NCI-H748 treated with DMSO at 0.1 percent for 48 hours (cell line): ENCODE measurements around the gene ZNF831.

Experiments used
- DNase-seq: peaks from one replicate; lab custom pipeline; 2025; lab: John Stamatoyannopoulos, UW

Gene ZNF831

GRCh38 chr20:59179988-59180387 lies 16.4 kb downstream of the ZNF831 start:
- no peak for DNase-seq

- no peak for DNase-seq
These were observed 18.3 kb downstream of the ZNF831 start for GRCh38 chr20:59181936-59182335.

- DNase-seq: no peak
These were observed 18.9 kb downstream of the ZNF831 start for GRCh38 chr20:59182401-59183044.

GRCh38 chr20:59183751-59184150 lies 20.1 kb downstream of the ZNF831 start:
- no peak for DNase-seq

- no peak for DNase-seq
These were observed 21.3 kb downstream of the ZNF831 start for GRCh38 chr20:59184880-59185447.

- no peak for DNase-seq
These were observed 22.2 kb downstream of the ZNF831 start for GRCh38 chr20:59185809-59186208.

- DNase-seq: no peak
These were observed 26.8 kb downstream of the ZNF831 start for GRCh38 chr20:59190466-59190865.

GRCh38 chr20:59191036-59191755 lies 27.6 kb downstream of the ZNF831 start:
- DNase-seq: no peak

GRCh38 chr20:59191756-59192532 lies 28.3 kb downstream of the ZNF831 start:
- no peak for DNase-seq

- DNase-seq: no peak
These were observed 28.9 kb downstream of the ZNF831 start for GRCh38 chr20:59192533-59192896.

- DNase-seq: no peak
These were observed 29.7 kb downstream of the ZNF831 start for GRCh38 chr20:59193325-59193724.

- no peak for DNase-seq
These were observed 30.7 kb downstream of the ZNF831 start for GRCh38 chr20:59194023-59194935.

GRCh38 chr20:59195316-59195993 lies 31.8 kb downstream of the ZNF831 start:
- DNase-seq: no peak

- no peak for DNase-seq
These were observed 40.7 kb downstream of the ZNF831 start for GRCh38 chr20:59204165-59204894.

- DNase-seq: no peak
These were observed 41.4 kb downstream of the ZNF831 start for GRCh38 chr20:59205044-59205443.

- DNase-seq: no peak
These were observed 43.6 kb downstream of the ZNF831 start for GRCh38 chr20:59207235-59207634.

GRCh38 chr20:59207742-59208357 lies 44.2 kb downstream of the ZNF831 start:
- no peak for DNase-seq

- no peak for DNase-seq
These were observed 46.6 kb downstream of the ZNF831 start for GRCh38 chr20:59210186-59210585.

GRCh38 chr20:59211208-59211765 lies 47.7 kb downstream of the ZNF831 start:
- no peak for DNase-seq

- no peak for DNase-seq
These were observed 50.5 kb downstream of the ZNF831 start for GRCh38 chr20:59214073-59214472.
